WTC11 (cell line): ENCODE data around the gene RGL1. TPM values are rescaled to one million over a fixed set of nuclear protein-coding genes. Genes with fewer than 3 reads are reported as not detected.

Experiments
- ATAC-seq: fragments of 200-7000 bp; cut with Tn5 transposase; 2 replicates; pipeline ENCODE4 v1.10.0; 2021; ENCODE audit warnings: mild to moderate bottlenecking, moderate library complexity
- CTCF ChIA-PET: fragments of 300-600 bp; sonication (Branson Sonifier 250); formaldehyde crosslinking; loops from one replicate; lab custom pipeline; 2021; ENCODE audit warnings: antibody characterized with exemption; lab: Charles Lee
- POLR2A ChIA-PET: fragments of 350-600 bp; sonication (Branson Sonifier 250); formaldehyde crosslinking; loops from one replicate; lab custom pipeline; 2021; ENCODE audit warnings: antibody characterized with exemption; lab: Charles Lee
- DNase-seq: peaks from one replicate; pipeline ENCODE4 v3.0.0; 2021; ENCODE audit warnings: low spot score
- H3K27ac Mint-ChIP-seq: 2 replicates; pipeline ENCODE4 v1.8.0; 2021; ENCODE audit warnings: mixed read lengths
- H3K27me3 Mint-ChIP-seq: 2 replicates; pipeline ENCODE4 v1.8.0; 2021; ENCODE audit warnings: low read depth, mild to moderate bottlenecking, moderate library complexity, mixed read lengths
- H3K36me3 Mint-ChIP-seq: 2 replicates; pipeline ENCODE4 v1.8.0; 2021; ENCODE audit warnings: mixed read lengths
- H3K4me1 Mint-ChIP-seq: 2 replicates; pipeline ENCODE4 v1.8.0; 2022; ENCODE audit warnings: mixed read lengths
- H3K4me3 Mint-ChIP-seq: 2 replicates; pipeline ENCODE4 v1.8.0; 2021; ENCODE audit warnings: mild to moderate bottlenecking, moderate library complexity, mixed read lengths
- H3K9me3 Mint-ChIP-seq: 2 replicates; pipeline ENCODE4 v1.8.0; 2021; ENCODE audit warnings: mixed read lengths
- AR ChIP-seq: fragments of 250-450 bp; sonication (Bioruptor Pico); IDR thresholded peaks from 2 replicates; pipeline ENCODE4 v1.9.0; 2021; ENCODE audit warnings: mild to moderate bottlenecking
- ATF2 ChIP-seq: sonication (generic); formaldehyde crosslinking; IDR thresholded peaks from 2 replicates; pipeline ENCODE4 v1.8.1; 2022; ENCODE audit warnings: low read depth, missing genetic modification reagents, borderline replicate concordance
- CBFB ChIP-seq: sonication (generic); formaldehyde crosslinking; IDR thresholded peaks from 2 replicates; pipeline ENCODE4 v1.8.1; 2022; ENCODE audit warnings: mild to moderate bottlenecking, low read depth, missing genetic modification reagents
- EMX1 ChIP-seq: fragments of 250-450 bp; sonication (Bioruptor Pico); IDR thresholded peaks from 2 replicates; pipeline ENCODE4 v1.8.0; 2021; ENCODE audit warnings: mild to moderate bottlenecking
- ERG ChIP-seq: fragments of 250-450 bp; sonication (Bioruptor Pico); IDR thresholded peaks from 2 replicates; pipeline ENCODE4 v1.8.0; 2021; ENCODE audit warnings: mild to moderate bottlenecking
- FOXK1 ChIP-seq: sonication (generic); formaldehyde crosslinking; IDR thresholded peaks from 2 replicates; pipeline ENCODE4 v1.8.0; 2022; ENCODE audit warnings: mild to moderate bottlenecking, moderate library complexity, missing genetic modification reagents
- GABPB1 ChIP-seq: sonication (generic); formaldehyde crosslinking; IDR thresholded peaks from 2 replicates; pipeline ENCODE4 v1.8.1; 2023; ENCODE audit warnings: mild to moderate bottlenecking, missing genetic modification reagents
- GRHL2 ChIP-seq: fragments of 250-450 bp; sonication (Bioruptor Pico); IDR thresholded peaks from 2 replicates; pipeline ENCODE4 v1.8.0; 2022; ENCODE audit warnings: mild to moderate bottlenecking, moderate library complexity; ENCODE audit not compliant: insufficient replicate concordance, severe bottlenecking
- HMGA2 ChIP-seq: fragments of 250-450 bp; sonication (Bioruptor Pico); IDR thresholded peaks from 2 replicates; pipeline ENCODE4 v1.4.0; 2021; ENCODE audit warnings: mild to moderate bottlenecking, moderate library complexity
- NFATC4 ChIP-seq: fragments of 250-450 bp; sonication (Bioruptor Pico); IDR thresholded peaks from 2 replicates; pipeline ENCODE4 v1.9.0; 2021; ENCODE audit warnings: mild to moderate bottlenecking
- NR2C2 ChIP-seq: sonication (generic); formaldehyde crosslinking; IDR thresholded peaks from 2 replicates; pipeline ENCODE4 v1.8.0; 2022; ENCODE audit warnings: mild to moderate bottlenecking, missing genetic modification reagents
- OVOL2 ChIP-seq: fragments of 250-450 bp; sonication (Bioruptor Pico); IDR thresholded peaks from 2 replicates; pipeline ENCODE4 v1.9.0; 2021; ENCODE audit warnings: mild to moderate bottlenecking, borderline replicate concordance
- ZBTB43 ChIP-seq: sonication (generic); formaldehyde crosslinking; IDR thresholded peaks from 2 replicates; pipeline ENCODE4 v1.8.1; 2023; ENCODE audit warnings: mild to moderate bottlenecking, missing genetic modification reagents
- ZNF219 ChIP-seq: sonication (generic); formaldehyde crosslinking; IDR thresholded peaks from 2 replicates; pipeline ENCODE4 v1.8.0; 2023; ENCODE audit warnings: missing genetic modification reagents, mild to moderate bottlenecking, borderline replicate concordance
- total RNA-seq: library from RNA; stranded (reverse); gene quantifications from 3 replicates; pipeline ENCODE4 v1.2.3, GENCODE V29; 2021
- TF ChIP-seq, protein P1 (sequence below): sonication (generic); formaldehyde crosslinking; IDR thresholded peaks from 2 replicates; pipeline ENCODE4 v1.8.0; 2022; ENCODE audit warnings: mild to moderate bottlenecking, missing genetic modification reagents
- TF ChIP-seq, protein P2 (sequence below): fragments of 250-450 bp; sonication (Bioruptor Pico); IDR thresholded peaks from 2 replicates; pipeline ENCODE4 v2.1.2; 2022; ENCODE audit warnings: mild to moderate bottlenecking, moderate library complexity
- TF ChIP-seq, protein P3 (sequence below): sonication (generic); formaldehyde crosslinking; IDR thresholded peaks from 2 replicates; pipeline ENCODE4 v1.8.0; 2023; ENCODE audit warnings: mild to moderate bottlenecking, missing genetic modification reagents

RGL1 gene
- total RNA-seq, 1 experiment from 2014 or later: 1.5 TPM

- ATAC-seq: no peak
- H3K27ac Mint-ChIP-seq: no peak overlapping the region
- H3K4me1 Mint-ChIP-seq: peaks cover 34% of the 10 kb centered on the region
- H3K27me3 Mint-ChIP-seq: no peaks in the 10 kb centered on the region
- CTCF ChIA-PET: interaction anchor here (1.0 kb wide), 1 partner anchor 11 kb away, joined by 3 read pairs; no protein-coding TSS in a partner anchor
- DNase-seq: no peak
- H3K4me3 Mint-ChIP-seq: no peak overlapping the region
- no peaks in the 10 kb centered on the region for H3K9me3 Mint-ChIP-seq
- H3K36me3 Mint-ChIP-seq: no peaks in the 10 kb centered on the region
- TF ChIP-seq ZBTB43 (CRISPR knock-in tag) (no peak), GRHL2 (CRISPR knock-in tag) (no peak), CBFB (CRISPR knock-in tag) (no peak), HMGA2 (CRISPR knock-in tag) (no peak), NFATC4 (CRISPR knock-in tag) (no peak), FOXK1 (CRISPR knock-in tag) (no peak), ATF2 (CRISPR knock-in tag) (no peak), ZNF219 (CRISPR knock-in tag) (no peak), OVOL2 (no peak), GABPB1 (CRISPR knock-in tag) (no peak), NR2C2 (CRISPR knock-in tag) (no peak), EMX1 (CRISPR knock-in tag) (no peak), ERG (CRISPR knock-in tag) (no peak), AR (CRISPR knock-in tag) (no peak)
- TF ChIP-seq, protein P1, sequence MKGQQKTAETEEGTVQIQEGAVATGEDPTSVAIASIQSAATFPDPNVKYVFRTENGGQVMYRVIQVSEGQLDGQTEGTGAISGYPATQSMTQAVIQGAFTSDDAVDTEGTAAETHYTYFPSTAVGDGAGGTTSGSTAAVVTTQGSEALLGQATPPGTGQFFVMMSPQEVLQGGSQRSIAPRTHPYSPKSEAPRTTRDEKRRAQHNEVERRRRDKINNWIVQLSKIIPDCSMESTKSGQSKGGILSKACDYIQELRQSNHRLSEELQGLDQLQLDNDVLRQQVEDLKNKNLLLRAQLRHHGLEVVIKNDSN (CRISPR knock-in tag): no peak
- TF ChIP-seq, protein P2, sequence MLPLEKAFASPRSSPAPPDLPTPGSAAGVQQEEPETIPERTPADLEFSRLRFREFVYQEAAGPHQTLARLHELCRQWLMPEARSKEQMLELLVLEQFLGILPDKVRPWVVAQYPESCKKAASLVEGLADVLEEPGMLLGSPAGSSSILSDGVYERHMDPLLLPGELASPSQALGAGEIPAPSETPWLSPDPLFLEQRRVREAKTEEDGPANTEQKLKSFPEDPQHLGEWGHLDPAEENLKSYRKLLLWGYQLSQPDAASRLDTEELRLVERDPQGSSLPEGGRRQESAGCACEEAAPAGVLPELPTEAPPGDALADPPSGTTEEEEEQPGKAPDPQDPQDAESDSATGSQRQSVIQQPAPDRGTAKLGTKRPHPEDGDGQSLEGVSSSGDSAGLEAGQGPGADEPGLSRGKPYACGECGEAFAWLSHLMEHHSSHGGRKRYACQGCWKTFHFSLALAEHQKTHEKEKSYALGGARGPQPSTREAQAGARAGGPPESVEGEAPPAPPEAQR (CRISPR knock-in tag): no peak
- TF ChIP-seq, protein P3, sequence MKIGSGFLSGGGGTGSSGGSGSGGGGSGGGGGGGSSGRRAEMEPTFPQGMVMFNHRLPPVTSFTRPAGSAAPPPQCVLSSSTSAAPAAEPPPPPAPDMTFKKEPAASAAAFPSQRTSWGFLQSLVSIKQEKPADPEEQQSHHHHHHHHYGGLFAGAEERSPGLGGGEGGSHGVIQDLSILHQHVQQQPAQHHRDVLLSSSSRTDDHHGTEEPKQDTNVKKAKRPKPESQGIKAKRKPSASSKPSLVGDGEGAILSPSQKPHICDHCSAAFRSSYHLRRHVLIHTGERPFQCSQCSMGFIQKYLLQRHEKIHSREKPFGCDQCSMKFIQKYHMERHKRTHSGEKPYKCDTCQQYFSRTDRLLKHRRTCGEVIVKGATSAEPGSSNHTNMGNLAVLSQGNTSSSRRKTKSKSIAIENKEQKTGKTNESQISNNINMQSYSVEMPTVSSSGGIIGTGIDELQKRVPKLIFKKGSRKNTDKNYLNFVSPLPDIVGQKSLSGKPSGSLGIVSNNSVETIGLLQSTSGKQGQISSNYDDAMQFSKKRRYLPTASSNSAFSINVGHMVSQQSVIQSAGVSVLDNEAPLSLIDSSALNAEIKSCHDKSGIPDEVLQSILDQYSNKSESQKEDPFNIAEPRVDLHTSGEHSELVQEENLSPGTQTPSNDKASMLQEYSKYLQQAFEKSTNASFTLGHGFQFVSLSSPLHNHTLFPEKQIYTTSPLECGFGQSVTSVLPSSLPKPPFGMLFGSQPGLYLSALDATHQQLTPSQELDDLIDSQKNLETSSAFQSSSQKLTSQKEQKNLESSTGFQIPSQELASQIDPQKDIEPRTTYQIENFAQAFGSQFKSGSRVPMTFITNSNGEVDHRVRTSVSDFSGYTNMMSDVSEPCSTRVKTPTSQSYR: no peak
- TF ChIP-seq, all 79 proteins: peak for 0
- POLR2A ChIA-PET: no interaction called here
Observed at GRCh38 chr1:183886083-183886828, 81.3 kb downstream of the RGL1 start.
